Fibroblast of lung (primary cell): ENCODE results near the gene ABCA2. TPM values are rescaled to one million over a fixed set of nuclear protein-coding genes. Genes with fewer than 3 reads are reported as not detected.

ENCODE experiments used
- DNase-seq, 2 donors: peaks; one replicate each; pipeline versions ENCODE4 v3.0.0 to v3.0.0-alpha.2; 2010; ENCODE audit warnings: low read depth in 2 of 2
- H2AFZ ChIP-seq: 2 replicates; pipeline ENCODE4 v1.5.1; 2012; ENCODE audit warnings: low read length, control low read depth, inconsistent platforms
- H3K27ac ChIP-seq: 2 replicates; pipeline ENCODE4 v1.5.1; 2011; ENCODE audit warnings: low read length, control low read depth; ENCODE audit not compliant: insufficient read depth
- H3K27me3 ChIP-seq: 2 replicates; pipeline ENCODE4 v1.5.1; 2011; ENCODE audit warnings: mild to moderate bottlenecking, low read length; ENCODE audit not compliant: control insufficient read depth, insufficient read depth
- H3K36me3 ChIP-seq: 2 replicates; pipeline ENCODE4 v1.5.1; 2011; ENCODE audit warnings: low read length; ENCODE audit not compliant: control insufficient read depth, insufficient read depth
- H3K4me1 ChIP-seq: 2 replicates; pipeline ENCODE4 v1.5.1; 2011; ENCODE audit warnings: low read length; ENCODE audit not compliant: control insufficient read depth, insufficient read depth; ENCODE audit errors: extremely low read depth
- H3K4me2 ChIP-seq: 2 replicates; pipeline ENCODE4 v1.5.1; 2011; ENCODE audit warnings: low read length, control low read depth; ENCODE audit not compliant: insufficient read depth; ENCODE audit errors: extremely low read depth
- H3K4me3 ChIP-seq, 4 experiments: fragments of 200-600 bp in 1 of 4; sonication (generic) in 1 of 4; replicated peaks in 1 of 4; 2 replicates each; pipeline ENCODE4 v1.5.1; 2011 to 2016; ENCODE audit warnings: low read length in 4 of 4, low read depth in 3 of 4, mild to moderate bottlenecking in 3 of 4, control low read depth in 2 of 4, inconsistent platforms in 1 of 4, mixed read lengths in 1 of 4; ENCODE audit not compliant: insufficient read depth in 1 of 4; ENCODE audit errors: control extremely low read depth in 1 of 4
- H3K79me2 ChIP-seq: 2 replicates; pipeline ENCODE4 v1.5.1; 2012; ENCODE audit warnings: mild to moderate bottlenecking, low read length, inconsistent platforms; ENCODE audit not compliant: control insufficient read depth, insufficient read depth
- H3K9ac ChIP-seq: 2 replicates; pipeline ENCODE4 v1.5.1; 2011; ENCODE audit warnings: mild to moderate bottlenecking, low read length, control low read depth; ENCODE audit not compliant: insufficient read depth
- H3K9me3 ChIP-seq: 2 replicates; pipeline ENCODE4 v1.5.1; 2012; ENCODE audit warnings: low read depth, low read length; ENCODE audit not compliant: control insufficient read depth, insufficient read depth
- H4K20me1 ChIP-seq: 2 replicates; pipeline ENCODE4 v1.5.1; 2011; ENCODE audit warnings: low read length; ENCODE audit not compliant: control insufficient read depth, insufficient read depth; ENCODE audit errors: extremely low read depth
- EZH2 ChIP-seq: IDR thresholded peaks from 2 replicates; pipeline ENCODE4 v1.5.1; 2012; ENCODE audit warnings: low read length, control low read depth, mild to moderate bottlenecking; ENCODE audit errors: missing control alignments
- polyA plus RNA-seq, 2 donors: library from polyadenylated mRNA; depleted of rRNA in 1 of 2; stranded (reverse) in 1 of 2; unstranded in 1 of 2; fragments of >200 nt; gene quantifications; 2 replicates each; pipeline ENCODE4 v1.2.1, GENCODE V29; 2011 to 2012; ENCODE audit warnings: missing spikeins in 1 of 2
- total RNA-seq: library from RNA; depleted of rRNA; stranded (reverse); fragments of >200 nt; gene quantifications from 2 replicates; pipeline ENCODE4 v1.2.1, GENCODE V29; 2014
- TF ChIP-seq, protein P1 (sequence below), 2 donors: IDR thresholded peaks in 1 of 2; conservative IDR thresholded peaks in 1 of 2; 1 replicate in 1 of 2; 2 replicates in 1 of 2; pipeline ENCODE4 v1.5.1; 2011 to 2012; ENCODE audit warnings: low read length in 2 of 2, control low read depth in 1 of 2, inconsistent platforms in 1 of 2, low read depth in 1 of 2, mild to moderate bottlenecking in 1 of 2

Gene ABCA2
- total and polyA plus RNA-seq, 2 donors (not counting 1 experiment from before 2014, with no cell fraction given): 8.5 to 21.8 TPM

- H3K4me2 ChIP-seq: no peak overlapping the region
- no peaks in the 10 kb centered on the region for H3K36me3 ChIP-seq
- no peak for DNase-seq
- H3K4me3 ChIP-seq: no peak overlapping the region
- no peaks in the 10 kb centered on the region for H3K9me3 ChIP-seq
- no peaks in the 10 kb centered on the region for H3K27me3 ChIP-seq
- no peak overlapping the region for H2AFZ ChIP-seq
- H4K20me1 ChIP-seq: no peaks in the 10 kb centered on the region
- no peaks in the 10 kb centered on the region for H3K4me1 ChIP-seq
- no peaks in the 10 kb centered on the region for H3K79me2 ChIP-seq
- H3K27ac ChIP-seq: no peak overlapping the region
- H3K9ac ChIP-seq: no peak overlapping the region
- TF ChIP-seq, protein P1, sequence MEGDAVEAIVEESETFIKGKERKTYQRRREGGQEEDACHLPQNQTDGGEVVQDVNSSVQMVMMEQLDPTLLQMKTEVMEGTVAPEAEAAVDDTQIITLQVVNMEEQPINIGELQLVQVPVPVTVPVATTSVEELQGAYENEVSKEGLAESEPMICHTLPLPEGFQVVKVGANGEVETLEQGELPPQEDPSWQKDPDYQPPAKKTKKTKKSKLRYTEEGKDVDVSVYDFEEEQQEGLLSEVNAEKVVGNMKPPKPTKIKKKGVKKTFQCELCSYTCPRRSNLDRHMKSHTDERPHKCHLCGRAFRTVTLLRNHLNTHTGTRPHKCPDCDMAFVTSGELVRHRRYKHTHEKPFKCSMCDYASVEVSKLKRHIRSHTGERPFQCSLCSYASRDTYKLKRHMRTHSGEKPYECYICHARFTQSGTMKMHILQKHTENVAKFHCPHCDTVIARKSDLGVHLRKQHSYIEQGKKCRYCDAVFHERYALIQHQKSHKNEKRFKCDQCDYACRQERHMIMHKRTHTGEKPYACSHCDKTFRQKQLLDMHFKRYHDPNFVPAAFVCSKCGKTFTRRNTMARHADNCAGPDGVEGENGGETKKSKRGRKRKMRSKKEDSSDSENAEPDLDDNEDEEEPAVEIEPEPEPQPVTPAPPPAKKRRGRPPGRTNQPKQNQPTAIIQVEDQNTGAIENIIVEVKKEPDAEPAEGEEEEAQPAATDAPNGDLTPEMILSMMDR (conservative IDR thresholded peaks at IDR 0.05 in 1 of 2, IDR thresholded peaks at IDR 0.05 in 1 of 2; ENCODE audit: low read depth in 1 of 2, low read length in 2 of 2): no peak
- no peak for TF ChIP-seq EZH2
Observed at GRCh38 chr9:137023583-137023991, 4.5 kb downstream of the ABCA2 start.

DNA sequence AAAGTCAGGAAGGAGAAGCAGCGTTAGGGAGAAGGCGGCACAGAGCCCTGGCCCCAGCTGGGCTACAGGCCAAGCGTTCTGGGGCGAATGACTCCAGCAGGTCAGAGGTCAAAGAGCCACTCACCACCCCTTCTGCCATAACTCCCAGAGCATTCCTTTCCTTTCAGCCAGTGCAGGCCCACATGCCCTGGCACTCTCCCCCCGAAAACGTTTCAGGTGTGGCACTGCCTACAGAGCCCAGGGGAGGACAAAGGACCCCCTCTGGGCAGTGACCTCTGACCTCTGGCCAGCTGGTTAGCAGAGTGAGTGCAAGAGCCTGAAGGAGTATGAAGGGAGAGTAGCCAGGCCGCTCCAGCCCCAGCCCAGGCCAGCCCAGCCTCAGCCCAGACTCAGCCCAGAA, 4.9 kb downstream of the ABCA2 start:
- Histone ChIP-seq H4K20me1 (no peaks in the 10 kb centered on the region), H3K27me3 (no peaks in the 10 kb centered on the region), H3K4me2 (no peak overlapping the region), H2AFZ (no peak overlapping the region), H3K4me3 (no peak overlapping the region), H3K79me2 (no peaks in the 10 kb centered on the region), H3K36me3 (no peaks in the 10 kb centered on the region), H3K4me1 (no peaks in the 10 kb centered on the region), H3K9me3 (no peaks in the 10 kb centered on the region), H3K9ac (no peak overlapping the region), H3K27ac (no peak overlapping the region)
- no peak for DNase-seq
- TF ChIP-seq, protein P1 (conservative IDR thresholded peaks at IDR 0.05 in 1 of 2, IDR thresholded peaks at IDR 0.05 in 1 of 2; ENCODE audit: low read depth in 1 of 2, low read length in 2 of 2): no peak
- no peak for TF ChIP-seq EZH2

DNA sequence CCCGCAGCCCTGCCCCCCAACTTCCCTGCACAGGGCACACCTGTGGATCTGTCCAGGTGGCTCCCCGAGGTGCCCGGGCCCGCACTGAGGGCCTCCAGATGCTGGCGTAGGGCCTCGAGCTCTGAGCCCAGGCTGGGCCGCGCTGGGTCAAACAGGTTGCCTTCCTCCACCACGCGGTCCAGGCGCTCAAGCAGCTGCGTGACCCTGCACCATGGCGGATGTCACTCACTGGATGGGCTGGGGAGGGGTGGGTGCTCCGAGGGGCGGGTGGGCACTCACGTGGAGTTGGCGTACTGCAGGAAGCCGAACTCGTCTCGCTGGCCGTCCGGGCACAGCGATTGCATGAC, 5.4 kb downstream of the ABCA2 start:
- no peak overlapping the region for H3K9ac ChIP-seq
- H4K20me1 ChIP-seq: no peaks in the 10 kb centered on the region
- H3K79me2 ChIP-seq: no peaks in the 10 kb centered on the region
- no peaks in the 10 kb centered on the region for H3K27me3 ChIP-seq
- H3K36me3 ChIP-seq: no peaks in the 10 kb centered on the region
- TF ChIP-seq EZH2: no peak
- no peaks in the 10 kb centered on the region for H3K9me3 ChIP-seq
- no peak overlapping the region for H3K4me3 ChIP-seq
- no peak for DNase-seq
- no peak overlapping the region for H3K27ac ChIP-seq
- no peak overlapping the region for H3K4me2 ChIP-seq
- no peak overlapping the region for H2AFZ ChIP-seq
- H3K4me1 ChIP-seq: no peaks in the 10 kb centered on the region
